Prostate gland (tissue), 2 donors: ENCODE measurements around the gene NFYC.

Experiments used
- POLR2A ChIP-seq: fragments of 450-650 bp; IDR thresholded peaks from one replicate; pipeline ENCODE4 v1.6.1; 2016; ENCODE audit warnings: antibody characterized with exemption, mild to moderate bottlenecking
- TF ChIP-seq, protein P1 (sequence below), 4 experiments: fragments of 200-600 bp in 2 of 4; fragments of 450-650 bp in 2 of 4; sonication (generic) in 2 of 4; IDR thresholded peaks; 1 replicate in 3 of 4; 2 replicates in 1 of 4; pipeline ENCODE4 v1.5.1; 2016 to 2019; ENCODE audit warnings: antibody characterized with exemption in 4 of 4, mild to moderate bottlenecking in 2 of 4, moderate library complexity in 2 of 4

DNA sequence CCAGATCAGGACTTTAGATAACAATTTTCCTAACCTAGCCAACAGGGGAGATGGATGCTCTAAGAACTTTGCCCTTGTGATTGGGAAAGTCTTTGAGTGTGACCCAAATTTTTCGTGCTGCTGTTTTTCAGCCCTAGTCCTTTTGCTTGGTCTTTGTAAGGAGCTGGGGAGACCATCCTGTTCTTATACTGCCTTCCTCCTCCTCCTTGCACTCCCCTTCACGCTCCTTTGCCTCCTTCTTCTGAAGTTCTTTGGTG lies 97.8 kb downstream of the NFYC start:
- no peak for TF ChIP-seq POLR2A
- TF ChIP-seq, protein P1, sequence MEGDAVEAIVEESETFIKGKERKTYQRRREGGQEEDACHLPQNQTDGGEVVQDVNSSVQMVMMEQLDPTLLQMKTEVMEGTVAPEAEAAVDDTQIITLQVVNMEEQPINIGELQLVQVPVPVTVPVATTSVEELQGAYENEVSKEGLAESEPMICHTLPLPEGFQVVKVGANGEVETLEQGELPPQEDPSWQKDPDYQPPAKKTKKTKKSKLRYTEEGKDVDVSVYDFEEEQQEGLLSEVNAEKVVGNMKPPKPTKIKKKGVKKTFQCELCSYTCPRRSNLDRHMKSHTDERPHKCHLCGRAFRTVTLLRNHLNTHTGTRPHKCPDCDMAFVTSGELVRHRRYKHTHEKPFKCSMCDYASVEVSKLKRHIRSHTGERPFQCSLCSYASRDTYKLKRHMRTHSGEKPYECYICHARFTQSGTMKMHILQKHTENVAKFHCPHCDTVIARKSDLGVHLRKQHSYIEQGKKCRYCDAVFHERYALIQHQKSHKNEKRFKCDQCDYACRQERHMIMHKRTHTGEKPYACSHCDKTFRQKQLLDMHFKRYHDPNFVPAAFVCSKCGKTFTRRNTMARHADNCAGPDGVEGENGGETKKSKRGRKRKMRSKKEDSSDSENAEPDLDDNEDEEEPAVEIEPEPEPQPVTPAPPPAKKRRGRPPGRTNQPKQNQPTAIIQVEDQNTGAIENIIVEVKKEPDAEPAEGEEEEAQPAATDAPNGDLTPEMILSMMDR (IDR thresholded peaks at IDR 0.05): no peak
